ENCODE results near the gene PTMS.

The PTMS gene

GRCh38 chr12:6752921-6753771 is 13.0 kb upstream of the PTMS start, which contains the start of gene MLF2:
MLF2 (minus strand) TSS chr12:6753141; CDS start chr12:6752334, 807 bp downstream.
- FAIRE-seq: peak; percentile 89

- no peak for FAIRE-seq
Observed at GRCh38 chr12:6753772-6754356, 12.3 kb upstream of the PTMS start.

- FAIRE-seq: no peak
Observed at GRCh38 chr12:6754411-6754810, 11.8 kb upstream of the PTMS start.

GRCh38 chr12:6757028-6757690 is 9.0 kb upstream of the PTMS start:
- FAIRE-seq: no peak

GRCh38 chr12:6758506-6759095 is 7.6 kb upstream of the PTMS start:
- FAIRE-seq: no peak

GRCh38 chr12:6759741-6760140 is 6.4 kb upstream of the PTMS start:
- FAIRE-seq: no peak

- FAIRE-seq: no peak
Observed at GRCh38 chr12:6763380-6763779, 2.8 kb upstream of the PTMS start.

- peak; percentile 98 for FAIRE-seq
Observed at GRCh38 chr12:6764011-6764828, 1.9 kb upstream of the PTMS start.

- FAIRE-seq: no peak
Observed at GRCh38 chr12:6765048-6765633, 1.0 kb upstream of the PTMS start.

GRCh38 chr12:6766651-6767349 is 637 bp downstream of the PTMS start:
- no peak for FAIRE-seq

- FAIRE-seq: no peak
Observed at GRCh38 chr12:6767353-6768319, 1.5 kb downstream of the PTMS start.

- FAIRE-seq: no peak
Observed at GRCh38 chr12:6768437-6768914, 2.3 kb downstream of the PTMS start.

GRCh38 chr12:6768990-6769389 is 2.8 kb downstream of the PTMS start:
- no peak for FAIRE-seq

- no peak for FAIRE-seq
Observed at GRCh38 chr12:6769666-6770065, 3.5 kb downstream of the PTMS start.

GRCh38 chr12:6770094-6770493 is 3.9 kb downstream of the PTMS start:
- no peak for FAIRE-seq

- FAIRE-seq: no peak
Observed at GRCh38 chr12:6770600-6770999, 4.4 kb downstream of the PTMS start.

GRCh38 chr12:6771091-6771495 is 4.9 kb downstream of the PTMS start:
- FAIRE-seq: no peak

- no peak for FAIRE-seq
Observed at GRCh38 chr12:6771509-6772330, 5.6 kb downstream of the PTMS start.

GRCh38 chr12:6772331-6772695 is 6.2 kb downstream of the PTMS start, which contains the start of gene LAG3:
LAG3 (plus strand) TSS chr12:6772520; CDS start chr12:6772853, 333 bp downstream.
- no peak for FAIRE-seq

Measured in TTC549 (cell line).